Measurements from ENCODE around the gene FOXJ3. TPM values are rescaled to one million over a fixed set of nuclear protein-coding genes. Genes with fewer than 3 reads are reported as not detected.

The FOXJ3 gene
- total RNA-seq, 3 donors from 2014 or later = 52.6 to 82.7 (median 57.7) TPM

DNA sequence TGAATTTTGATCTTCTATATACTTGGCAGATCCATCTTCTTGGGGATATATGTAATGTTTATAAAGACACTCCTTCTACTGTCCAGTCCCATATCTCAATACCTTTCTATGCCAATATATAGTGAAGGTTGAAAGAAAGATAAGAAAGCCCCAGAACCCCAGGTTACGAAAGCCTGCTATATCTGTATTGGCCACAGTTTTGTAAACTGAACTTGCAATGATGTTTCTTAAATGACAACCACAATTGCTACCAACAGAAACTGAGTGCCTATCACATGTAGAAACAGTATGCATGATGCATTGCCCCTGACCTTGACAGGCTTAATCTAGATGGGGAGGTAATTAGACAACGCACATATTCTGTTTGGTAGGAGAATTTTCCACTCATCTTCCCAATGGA, 37.8 kb upstream of the FOXJ3 start:
- Histone ChIP-seq H3K27me3 (no peaks in the 10 kb centered on the region), H3K27ac (no peak overlapping the region), H3K4me3 (no peak overlapping the region), H3K4me1 (no peaks in the 10 kb centered on the region), H3K9me3 (no peaks in the 10 kb centered on the region), H3K36me3 (no peaks in the 10 kb centered on the region)
- TF ChIP-seq POLR2AphosphoS5 (IDR thresholded peaks at IDR 0.05) = no peak
- TF ChIP-seq, protein P1, sequence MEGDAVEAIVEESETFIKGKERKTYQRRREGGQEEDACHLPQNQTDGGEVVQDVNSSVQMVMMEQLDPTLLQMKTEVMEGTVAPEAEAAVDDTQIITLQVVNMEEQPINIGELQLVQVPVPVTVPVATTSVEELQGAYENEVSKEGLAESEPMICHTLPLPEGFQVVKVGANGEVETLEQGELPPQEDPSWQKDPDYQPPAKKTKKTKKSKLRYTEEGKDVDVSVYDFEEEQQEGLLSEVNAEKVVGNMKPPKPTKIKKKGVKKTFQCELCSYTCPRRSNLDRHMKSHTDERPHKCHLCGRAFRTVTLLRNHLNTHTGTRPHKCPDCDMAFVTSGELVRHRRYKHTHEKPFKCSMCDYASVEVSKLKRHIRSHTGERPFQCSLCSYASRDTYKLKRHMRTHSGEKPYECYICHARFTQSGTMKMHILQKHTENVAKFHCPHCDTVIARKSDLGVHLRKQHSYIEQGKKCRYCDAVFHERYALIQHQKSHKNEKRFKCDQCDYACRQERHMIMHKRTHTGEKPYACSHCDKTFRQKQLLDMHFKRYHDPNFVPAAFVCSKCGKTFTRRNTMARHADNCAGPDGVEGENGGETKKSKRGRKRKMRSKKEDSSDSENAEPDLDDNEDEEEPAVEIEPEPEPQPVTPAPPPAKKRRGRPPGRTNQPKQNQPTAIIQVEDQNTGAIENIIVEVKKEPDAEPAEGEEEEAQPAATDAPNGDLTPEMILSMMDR (IDR thresholded peaks at IDR 0.05) = no peak
- no peak for TF ChIP-seq POLR2A (IDR thresholded peaks at IDR 0.05)
- DNase-seq (ENCODE audit: low spot score in 2 of 2) = no peak
- intact Hi-C loops (cut with DNase I; ENCODE audit: low total_unique reads) = no loop called here

DNA sequence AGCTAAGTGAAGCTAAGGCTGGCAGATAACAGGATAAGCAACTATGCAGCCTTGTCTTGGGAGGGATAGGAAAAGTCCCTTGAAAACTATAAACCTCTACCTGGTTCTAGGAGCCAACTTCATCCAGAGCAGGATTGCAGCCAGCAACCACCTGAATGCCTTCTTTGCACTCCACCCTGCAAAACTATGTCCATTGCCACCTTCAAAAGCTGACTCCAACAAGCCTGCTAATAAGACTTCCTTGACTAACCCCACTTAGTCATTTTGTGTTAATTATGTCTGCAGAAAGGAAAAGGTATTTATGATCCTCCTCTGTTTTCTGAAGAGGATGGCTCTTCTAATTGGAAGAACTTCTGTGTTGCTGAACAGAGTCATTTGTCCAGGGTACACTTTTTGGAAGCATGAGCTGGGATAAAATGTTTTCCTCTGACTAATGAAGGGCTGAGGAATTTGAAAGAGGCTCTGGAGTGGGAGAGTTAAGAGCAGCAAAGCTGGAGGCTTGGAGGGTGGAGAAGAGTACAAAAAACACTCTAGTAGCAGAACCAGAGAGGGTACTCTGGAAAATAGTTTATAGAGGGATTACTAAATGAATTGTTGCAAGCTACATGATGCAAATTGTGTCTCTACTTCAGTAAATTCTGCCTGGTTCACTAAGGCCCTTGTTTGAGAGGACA, 36.0 kb upstream of the FOXJ3 start:
- no peak overlapping the region for H3K4me3 ChIP-seq
- no peak for TF ChIP-seq POLR2AphosphoS5 (IDR thresholded peaks at IDR 0.05)
- TF ChIP-seq, protein P1 (IDR thresholded peaks at IDR 0.05) = no peak
- TF ChIP-seq POLR2A (IDR thresholded peaks at IDR 0.05) = no peak
- no peaks in the 10 kb centered on the region for H3K27me3 ChIP-seq
- H3K9me3 ChIP-seq = no peaks in the 10 kb centered on the region
- H3K36me3 ChIP-seq = no peaks in the 10 kb centered on the region
- H3K4me1 ChIP-seq = no peaks in the 10 kb centered on the region
- H3K27ac ChIP-seq = no peak overlapping the region
- no peak for DNase-seq (ENCODE audit: low spot score in 2 of 2)
- intact Hi-C loops (cut with DNase I; ENCODE audit: low total_unique reads) = no loop called here

DNA sequence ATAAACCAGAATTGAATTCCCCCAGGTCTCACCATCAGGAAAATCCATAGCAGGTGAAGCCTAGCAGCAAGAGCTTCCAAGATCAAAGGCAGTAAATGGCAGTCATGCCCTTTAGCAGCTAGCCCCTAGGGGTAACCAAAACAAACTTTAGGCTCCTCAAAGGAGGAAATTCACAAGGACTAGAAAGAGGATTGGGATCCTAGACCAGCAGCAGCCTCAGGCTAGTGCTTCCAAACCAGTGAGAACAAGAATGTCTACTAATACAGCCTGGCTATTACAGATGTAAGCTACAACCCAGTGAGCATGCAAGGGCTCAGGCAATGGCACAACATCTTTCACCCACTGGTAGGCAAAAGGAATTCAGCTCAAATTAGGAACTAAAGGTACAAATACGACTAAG, 34.4 kb upstream of the FOXJ3 start:
- no peaks in the 10 kb centered on the region for H3K4me1 ChIP-seq
- no peak overlapping the region for H3K27ac ChIP-seq
- no peaks in the 10 kb centered on the region for H3K36me3 ChIP-seq
- DNase-seq (ENCODE audit: low spot score in 2 of 2) = no peak
- no peak overlapping the region for H3K4me3 ChIP-seq
- intact Hi-C loops (cut with DNase I; ENCODE audit: low total_unique reads) = no loop called here
- H3K27me3 ChIP-seq = no peaks in the 10 kb centered on the region
- H3K9me3 ChIP-seq = no peaks in the 10 kb centered on the region
- TF ChIP-seq POLR2AphosphoS5 (IDR thresholded peaks at IDR 0.05) (no peak), POLR2A (IDR thresholded peaks at IDR 0.05) (no peak)
- TF ChIP-seq, protein P1 (IDR thresholded peaks at IDR 0.05) = no peak

DNA sequence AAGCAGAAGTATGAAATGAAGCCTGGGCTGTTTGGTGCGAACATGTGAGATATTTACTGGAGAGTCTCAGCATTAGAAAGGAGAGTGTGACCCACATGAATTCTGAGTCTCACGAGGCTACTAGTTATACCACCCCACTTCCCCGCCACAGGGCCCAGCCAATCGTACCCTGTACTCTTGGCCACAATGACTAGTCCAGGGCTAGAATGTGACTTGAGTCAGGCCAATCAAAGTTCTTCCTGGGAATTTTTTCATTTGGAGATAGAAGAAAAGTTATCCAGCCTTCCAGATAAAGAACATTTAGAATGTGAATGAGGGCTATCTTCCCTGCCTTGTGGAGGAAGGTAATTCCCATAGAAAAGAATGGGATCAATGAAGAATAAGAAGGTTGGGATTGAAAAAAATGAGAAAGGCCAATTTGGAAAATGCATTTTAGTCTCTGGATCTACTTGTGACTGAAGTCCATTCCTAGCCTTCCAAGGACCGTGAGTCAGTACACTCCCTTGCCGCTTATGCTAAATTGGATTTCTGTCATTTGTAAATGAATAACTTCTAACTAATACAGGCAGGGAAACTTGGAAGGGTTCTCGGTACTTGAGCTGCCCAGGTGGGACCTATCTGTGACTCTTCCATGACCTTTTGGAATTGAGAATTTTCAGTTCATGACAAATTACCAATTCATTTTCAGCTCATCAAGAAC, 33.2 kb upstream of the FOXJ3 start:
- DNase-seq (ENCODE audit: low spot score in 2 of 2) = no peak
- TF ChIP-seq, protein P1 (IDR thresholded peaks at IDR 0.05) = no peak
- TF ChIP-seq POLR2A (IDR thresholded peaks at IDR 0.05) = no peak
- TF ChIP-seq POLR2AphosphoS5 (IDR thresholded peaks at IDR 0.05) = no peak
- H3K36me3 ChIP-seq = no peaks in the 10 kb centered on the region
- no peaks in the 10 kb centered on the region for H3K4me1 ChIP-seq
- H3K9me3 ChIP-seq = no peaks in the 10 kb centered on the region
- no peaks in the 10 kb centered on the region for H3K27me3 ChIP-seq
- intact Hi-C loops (cut with DNase I; ENCODE audit: low total_unique reads) = no loop called here
- H3K4me3 ChIP-seq = no peak overlapping the region
- H3K27ac ChIP-seq = no peak overlapping the region

DNA sequence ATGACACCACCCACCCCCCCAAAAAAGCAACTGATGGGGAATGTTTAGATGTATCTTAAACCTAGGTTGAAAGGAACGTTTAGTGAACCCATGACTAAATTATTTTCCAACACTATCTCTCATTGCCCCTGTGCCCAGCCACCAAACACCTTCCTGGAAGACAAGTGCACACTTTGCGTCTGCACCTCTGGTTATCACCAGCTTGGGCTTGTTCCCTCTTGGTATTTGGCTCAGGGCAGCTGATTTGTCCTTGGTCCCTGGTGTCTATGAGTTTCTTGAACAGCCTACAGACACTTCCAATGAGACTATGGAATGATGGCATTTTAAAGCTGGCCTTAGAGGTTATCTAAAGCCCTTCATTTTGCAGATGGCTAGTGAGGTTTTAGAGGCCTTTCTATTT, 30.1 kb upstream of the FOXJ3 start:
- DNase-seq (ENCODE audit: low spot score in 2 of 2) = no peak
- Histone ChIP-seq H3K36me3 (no peaks in the 10 kb centered on the region), H3K27ac (no peak overlapping the region), H3K9me3 (no peaks in the 10 kb centered on the region), H3K27me3 (no peaks in the 10 kb centered on the region), H3K4me1 (no peaks in the 10 kb centered on the region), H3K4me3 (no peak overlapping the region)
- intact Hi-C loops (cut with DNase I; ENCODE audit: low total_unique reads) = no loop called here
- TF ChIP-seq POLR2A (IDR thresholded peaks at IDR 0.05) = no peak

Data from breast epithelium (tissue), 4 donors.